ENCODE data around the gene AFAP1L1.
"Not testable (repeated sequence)": the region's sequence is repeated elsewhere in the genome, so short reads cannot be mapped to it uniquely, and the experiment has no call there.

Gene AFAP1L1

GRCh38 chr5:149262315-149262714, 9.3 kb upstream of the AFAP1L1 start:
- DNase-seq = no peak

- DNase-seq = no peak
These were observed 7.1 kb upstream of the AFAP1L1 start for GRCh38 chr5:149264439-149265067.

- no peak for DNase-seq
These were observed 6.6 kb upstream of the AFAP1L1 start for GRCh38 chr5:149265068-149265465.

DNA sequence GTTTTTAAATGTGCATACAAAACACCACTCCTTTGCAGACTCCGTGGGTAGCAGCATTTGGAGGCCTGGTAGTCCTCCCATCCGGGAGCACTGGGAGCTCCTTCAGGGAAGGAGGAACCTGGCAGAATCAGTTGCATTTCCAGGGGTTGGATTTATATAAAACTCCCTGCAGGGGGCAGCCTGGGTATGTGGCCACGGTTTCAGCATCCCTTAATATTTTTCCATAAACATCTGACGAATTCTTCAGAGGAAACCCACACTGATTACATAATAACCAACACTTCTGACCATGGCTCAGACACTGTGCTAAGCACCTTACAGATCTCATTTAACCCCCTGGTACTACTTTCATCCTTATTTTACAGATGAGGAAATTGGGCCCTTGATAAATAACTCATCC, 6.1 kb upstream of the AFAP1L1 start:
- DNase-seq = no peak

DNA sequence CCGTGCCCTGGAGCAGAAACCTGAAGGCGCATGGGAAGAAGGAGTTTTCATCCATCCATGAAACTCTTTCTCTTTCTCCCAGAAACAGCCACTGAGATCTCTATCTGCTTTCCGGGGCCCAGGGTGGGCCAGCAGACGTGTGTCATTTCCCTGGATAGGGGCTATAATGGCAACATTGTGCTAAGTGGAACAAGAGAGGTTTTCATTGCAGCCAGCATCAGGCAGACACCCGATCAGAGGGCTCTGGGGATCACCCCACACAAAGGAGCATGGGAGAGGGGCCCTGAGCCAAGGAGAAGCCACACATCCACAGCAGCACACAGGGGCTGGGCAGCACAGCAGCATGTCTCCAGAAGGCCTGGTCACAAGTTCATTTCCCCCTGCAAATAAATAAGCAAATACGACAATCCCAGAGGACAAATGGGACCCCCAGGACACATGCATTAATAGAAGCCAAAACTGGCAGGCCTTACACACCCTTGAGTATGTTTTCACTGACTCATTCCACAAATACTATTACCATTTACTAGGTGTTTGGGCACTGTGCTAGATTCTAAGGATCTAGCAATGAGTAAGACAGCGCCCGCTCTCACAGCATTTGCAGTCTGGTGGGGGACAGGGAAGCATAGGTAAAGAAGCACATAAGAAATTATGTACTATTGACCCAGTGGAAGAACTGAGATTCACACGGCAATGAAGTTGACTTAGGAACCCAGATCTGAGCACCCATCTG, 4.3 kb upstream of the AFAP1L1 start:
- no peak for DNase-seq

GRCh38 chr5:149268928-149269557, 2.6 kb upstream of the AFAP1L1 start:
- DNase-seq = no peak

- no peak for DNase-seq
These were observed 404 bp upstream of the AFAP1L1 start for GRCh38 chr5:149271195-149271715.

DNA sequence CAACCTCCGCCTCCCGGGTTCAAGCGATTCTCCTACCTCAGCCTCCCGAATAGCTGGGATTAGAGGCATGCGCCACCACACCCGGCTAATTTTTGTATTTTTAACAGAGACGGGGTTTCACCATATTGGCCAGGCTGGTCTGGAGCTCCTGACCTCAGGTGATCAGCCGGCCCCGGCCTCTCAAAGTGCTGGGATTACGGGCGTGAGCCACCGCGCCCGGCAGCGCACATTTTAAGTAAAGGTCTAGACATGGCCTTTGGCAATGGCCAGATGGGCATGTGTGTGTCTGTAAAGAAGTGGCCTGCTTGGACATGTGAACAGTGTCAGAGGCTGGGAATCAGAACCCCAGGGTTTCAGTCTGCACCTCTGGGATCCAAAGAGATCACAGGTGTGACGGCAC, 1.1 kb downstream of the AFAP1L1 start:
- not testable (repeated sequence) for DNase-seq

- DNase-seq = no peak
These were observed 1.6 kb downstream of the AFAP1L1 start for GRCh38 chr5:149273237-149273636.

DNA sequence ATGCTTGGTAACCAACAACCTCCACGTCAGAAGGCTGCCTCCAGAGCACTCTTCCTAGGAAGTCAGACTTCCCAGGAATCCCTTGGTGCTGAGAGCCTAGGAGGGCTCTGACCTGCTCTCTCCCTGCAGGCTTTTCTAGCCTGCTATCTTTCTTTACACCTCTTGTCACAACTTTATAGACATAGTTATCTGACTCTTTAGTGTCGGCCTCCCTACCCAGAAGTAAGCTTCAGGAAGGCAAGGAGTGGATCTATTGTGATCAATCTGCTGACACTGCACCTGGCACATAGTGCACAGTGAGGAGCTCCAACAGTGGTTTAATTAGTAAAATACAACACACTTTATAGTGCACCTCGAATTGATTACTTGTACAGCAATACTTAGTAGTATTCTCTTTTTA, 2.3 kb downstream of the AFAP1L1 start:
- DNase-seq = no peak

GRCh38 chr5:149274939-149275338, 3.3 kb downstream of the AFAP1L1 start:
- DNase-seq = no peak

DNA sequence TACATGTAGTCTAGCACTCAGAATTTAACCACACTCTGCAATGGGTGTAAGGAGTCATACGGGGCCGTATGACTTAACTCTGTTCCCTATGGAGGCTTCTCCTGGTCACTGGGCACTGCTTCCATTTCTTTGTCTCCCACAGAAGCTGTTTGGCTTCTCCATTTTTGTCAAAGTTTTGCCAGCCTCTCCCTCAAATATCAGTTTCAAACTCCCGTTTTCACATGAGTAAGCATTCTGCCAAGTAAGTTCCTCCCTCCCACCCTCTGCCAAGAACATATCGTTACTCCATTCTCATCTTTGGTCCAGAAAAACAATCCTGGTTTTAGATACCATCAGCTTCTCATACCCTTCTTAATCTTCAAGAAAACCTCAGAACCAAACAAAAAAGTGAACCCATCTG, 6.1 kb downstream of the AFAP1L1 start:
- DNase-seq = no peak

GRCh38 chr5:149278451-149279210, 7.0 kb downstream of the AFAP1L1 start:
- no peak for DNase-seq

GRCh38 chr5:149279661-149280060, 8.0 kb downstream of the AFAP1L1 start:
- no peak for DNase-seq

DNA sequence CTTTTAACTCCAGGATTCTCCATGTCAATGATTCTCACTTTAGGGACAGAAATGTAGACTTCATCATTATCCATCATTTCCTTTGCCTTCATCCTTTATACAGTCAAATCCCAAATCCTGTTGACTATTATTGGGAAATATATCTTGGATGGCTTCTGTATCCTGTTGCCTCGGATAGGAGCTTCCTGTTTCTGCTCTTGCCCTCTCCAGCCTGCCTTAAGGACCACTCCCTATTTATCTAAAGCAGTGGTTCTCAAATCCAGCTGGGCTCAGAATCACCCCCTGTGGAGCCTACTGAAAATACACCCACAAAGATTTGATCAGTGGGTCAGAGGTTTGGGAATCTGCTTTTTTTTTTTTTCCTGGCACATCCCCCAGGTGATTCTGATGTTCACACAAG, 8.5 kb downstream of the AFAP1L1 start:
- DNase-seq = no peak

DNA sequence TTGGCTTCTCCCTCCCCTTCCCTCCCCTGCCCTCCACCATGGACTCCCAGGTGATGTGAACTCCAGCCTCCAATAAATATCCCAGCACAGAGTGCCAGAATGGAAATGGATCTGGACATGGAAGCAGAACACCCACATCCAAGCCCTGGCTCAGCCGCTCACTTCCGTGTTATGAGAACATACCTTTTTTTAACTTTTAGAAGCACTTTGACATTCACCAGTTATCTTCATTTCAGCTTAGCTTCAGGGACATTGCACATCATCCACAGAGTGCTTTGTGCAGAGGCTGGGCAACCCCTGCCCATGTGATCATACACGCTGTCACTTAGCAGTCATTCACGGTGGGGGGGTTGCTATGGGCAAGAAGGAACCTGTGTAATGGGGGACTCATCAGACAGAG, 9.1 kb downstream of the AFAP1L1 start:
- DNase-seq = no peak

DNA sequence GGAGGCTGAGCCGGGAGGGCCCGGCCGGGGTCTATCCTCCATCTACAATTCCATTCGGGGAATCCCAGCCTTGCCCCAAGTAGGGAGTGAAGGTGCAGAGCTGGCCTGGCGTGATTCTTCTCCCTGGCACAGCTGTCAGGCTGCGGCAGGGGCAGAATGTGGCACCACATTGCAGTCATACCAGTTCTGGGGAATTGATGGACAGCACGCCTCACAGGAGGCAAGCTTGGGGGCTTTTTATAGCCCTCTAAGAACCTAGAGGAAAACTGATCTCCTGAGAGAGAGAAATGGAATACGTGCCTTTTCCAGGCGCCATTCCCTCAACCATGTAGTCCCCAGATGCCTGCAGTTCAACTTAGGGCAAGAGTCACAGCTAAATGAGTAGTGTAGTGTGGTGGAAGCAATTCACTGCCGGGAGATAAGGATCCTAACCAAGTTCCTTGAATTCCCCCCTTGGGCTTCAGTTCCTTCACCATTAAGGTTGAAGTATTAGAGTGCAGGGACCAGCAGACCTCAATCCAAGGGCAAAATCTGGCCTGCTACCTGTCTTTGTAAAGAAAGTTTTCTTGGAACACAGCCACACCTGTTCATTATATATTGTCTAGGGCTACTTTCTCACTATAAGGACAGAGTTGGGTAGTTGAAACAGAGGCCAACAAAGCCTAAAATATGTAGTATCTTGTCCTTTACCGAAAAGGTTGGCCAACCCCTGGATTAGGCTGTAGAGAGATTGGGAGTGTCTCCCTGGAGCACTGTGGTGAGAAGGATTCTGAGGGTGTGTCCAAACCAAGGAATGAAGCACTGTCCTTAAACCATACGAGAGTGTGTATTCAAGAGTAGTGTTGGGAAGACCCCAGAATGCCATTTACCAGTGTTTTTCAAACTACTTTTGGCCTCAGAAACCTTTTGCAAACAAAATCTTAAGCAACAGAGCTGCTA, 10.6 kb downstream of the AFAP1L1 start:
- DNase-seq = no peak

- no peak for DNase-seq
These were observed 11.3 kb downstream of the AFAP1L1 start for GRCh38 chr5:149282966-149283332.

- DNase-seq = peak; percentile 16
These were observed 12.2 kb downstream of the AFAP1L1 start for GRCh38 chr5:149283626-149284480.

DNA sequence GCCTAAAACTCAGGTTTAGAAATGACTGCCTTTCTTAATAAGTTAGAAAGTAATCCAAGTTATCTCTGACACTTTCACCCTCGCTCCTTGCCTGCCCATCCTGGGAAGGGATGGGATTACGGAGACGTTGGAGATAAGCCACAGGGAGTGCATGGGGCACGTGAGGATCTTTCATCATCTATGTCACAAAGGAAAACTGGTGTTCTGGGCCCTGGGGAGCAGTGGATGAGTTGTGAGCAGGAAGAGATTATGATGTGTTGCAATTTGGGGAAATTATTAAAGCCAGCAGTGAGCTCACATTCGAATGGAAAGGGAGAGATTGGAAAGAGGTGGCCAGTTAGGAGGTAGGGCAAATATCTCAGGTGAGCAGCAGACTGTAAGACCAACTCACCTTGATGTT, 12.8 kb downstream of the AFAP1L1 start:
- DNase-seq = no peak

DNA sequence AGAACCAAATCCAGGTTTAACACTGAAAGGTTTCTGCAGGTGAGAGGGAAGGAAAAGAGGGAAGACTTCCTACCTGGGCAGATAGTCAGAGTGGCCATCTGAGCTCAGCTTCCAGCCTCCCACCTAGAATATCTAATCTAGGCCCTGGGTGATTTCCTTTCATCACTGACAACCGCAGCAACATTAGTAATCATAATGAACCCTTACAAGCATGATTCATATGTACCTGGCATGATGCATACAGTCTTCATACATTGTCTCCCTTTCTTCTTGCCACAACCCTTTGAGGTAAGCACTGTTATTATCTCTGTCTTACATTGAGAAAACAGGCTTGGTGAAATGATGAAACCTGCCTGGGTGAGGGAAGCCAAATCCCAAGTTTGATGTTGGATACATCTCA, 13.5 kb downstream of the AFAP1L1 start:
- no peak for DNase-seq

All from NCI-H2107 (cell line).